Breast epithelium (tissue), 3 donors: Measurements from ENCODE around the gene PSG6.
"Not testable (repeated sequence)": the region's sequence is repeated elsewhere in the genome, so short reads cannot be mapped to it uniquely, and the experiment has no call there.

Source experiments
- POLR2AphosphoS5 ChIP-seq, 3 donors: sonication (generic); formaldehyde crosslinking; IDR thresholded peaks; one replicate each; pipeline ENCODE4 v1.6.1; 2017; ENCODE audit warnings: antibody characterized with exemption in 3 of 3
- TF ChIP-seq, protein P1 (sequence below), 3 donors: fragments of 450-650 bp; IDR thresholded peaks; one replicate each; pipeline ENCODE4 v1.5.1; 2016 to 2017; ENCODE audit warnings: antibody characterized with exemption in 3 of 3, mild to moderate bottlenecking in 3 of 3, moderate library complexity in 3 of 3

DNA sequence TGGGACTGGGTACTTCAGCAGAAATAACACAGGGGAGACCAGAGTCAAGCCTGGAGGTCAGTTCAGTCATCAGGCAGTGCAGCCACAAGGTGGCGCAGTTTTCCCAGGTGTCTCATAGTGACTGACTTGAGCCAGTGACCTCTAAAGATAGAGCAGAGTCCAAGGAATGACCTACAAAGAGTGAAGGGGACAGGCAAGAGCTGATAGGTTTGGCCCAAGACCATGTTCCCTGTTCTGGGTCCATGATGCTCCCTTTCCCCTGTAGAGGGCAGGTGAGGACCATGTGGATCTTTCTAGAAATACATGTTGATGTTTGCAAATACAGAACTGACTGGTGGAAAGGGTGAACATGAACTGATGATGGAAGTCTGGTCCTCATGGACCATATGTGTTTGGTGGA, 12.5 kb upstream of the PSG6 start:
- TF ChIP-seq POLR2AphosphoS5 (IDR thresholded peaks at IDR 0.05), result not testable (repeated sequence)
- TF ChIP-seq, protein P1, sequence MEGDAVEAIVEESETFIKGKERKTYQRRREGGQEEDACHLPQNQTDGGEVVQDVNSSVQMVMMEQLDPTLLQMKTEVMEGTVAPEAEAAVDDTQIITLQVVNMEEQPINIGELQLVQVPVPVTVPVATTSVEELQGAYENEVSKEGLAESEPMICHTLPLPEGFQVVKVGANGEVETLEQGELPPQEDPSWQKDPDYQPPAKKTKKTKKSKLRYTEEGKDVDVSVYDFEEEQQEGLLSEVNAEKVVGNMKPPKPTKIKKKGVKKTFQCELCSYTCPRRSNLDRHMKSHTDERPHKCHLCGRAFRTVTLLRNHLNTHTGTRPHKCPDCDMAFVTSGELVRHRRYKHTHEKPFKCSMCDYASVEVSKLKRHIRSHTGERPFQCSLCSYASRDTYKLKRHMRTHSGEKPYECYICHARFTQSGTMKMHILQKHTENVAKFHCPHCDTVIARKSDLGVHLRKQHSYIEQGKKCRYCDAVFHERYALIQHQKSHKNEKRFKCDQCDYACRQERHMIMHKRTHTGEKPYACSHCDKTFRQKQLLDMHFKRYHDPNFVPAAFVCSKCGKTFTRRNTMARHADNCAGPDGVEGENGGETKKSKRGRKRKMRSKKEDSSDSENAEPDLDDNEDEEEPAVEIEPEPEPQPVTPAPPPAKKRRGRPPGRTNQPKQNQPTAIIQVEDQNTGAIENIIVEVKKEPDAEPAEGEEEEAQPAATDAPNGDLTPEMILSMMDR (IDR thresholded peaks at IDR 0.05), result peak in 1 of 3 donors; percentile 16
